ENCODE data around the gene ID3. TPM values are rescaled to one million over a fixed set of nuclear protein-coding genes. Genes with fewer than 3 reads are reported as not detected.

ID3 gene
- total RNA-seq, 6 donors from 2014 or later, result 75.4 to 269 (median 135) TPM

DNA sequence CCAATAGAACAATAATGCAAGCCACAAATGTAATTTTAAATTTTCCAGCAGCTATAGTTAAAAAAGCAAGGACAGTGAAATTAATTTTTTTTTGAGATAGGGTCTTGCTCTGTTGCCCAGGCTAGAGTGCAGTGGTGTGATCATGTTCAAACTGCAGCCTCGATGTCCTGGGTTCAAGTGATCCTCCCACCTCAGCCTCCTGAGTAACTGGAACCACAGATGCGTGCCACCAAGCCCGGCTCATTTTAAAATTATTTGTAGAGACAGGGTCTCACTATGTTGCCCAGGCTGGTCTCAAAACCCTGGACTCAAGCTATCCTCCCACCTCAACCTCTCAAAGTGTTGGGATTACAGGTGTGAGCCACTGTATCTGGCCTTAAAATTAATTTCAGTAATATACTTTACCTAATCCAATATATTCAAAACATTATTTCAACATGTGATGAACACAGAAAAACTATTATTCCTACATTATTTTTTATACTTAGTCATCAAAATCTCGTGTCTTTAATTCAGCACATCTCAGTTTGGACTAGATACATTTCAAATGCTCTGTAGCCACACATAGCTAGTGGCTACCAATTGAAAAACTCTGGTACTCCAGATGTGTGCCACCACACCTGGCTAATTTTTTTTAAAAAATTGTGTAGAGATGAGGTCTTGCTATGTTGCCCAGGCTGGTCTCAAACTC is 10.8 kb upstream of the ID3 start:
- Histone ChIP-seq H3K4me3 (no peak overlapping the region), H3K27me3 (peaks cover 0 to 7% (median 0%) of the 10 kb centered on the region in 4 donors), H3K36me3 (no peaks in the 10 kb centered on the region), H3K27ac (no peak overlapping the region), H3K9me3 (no peaks in the 10 kb centered on the region), H3K4me1 (peaks cover 8 to 19% (median 10%) of the 10 kb centered on the region in 4 donors)
- TF ChIP-seq POLR2AphosphoS5 (IDR thresholded peaks at IDR 0.05), result no peak
- no peak for TF ChIP-seq POLR2A (IDR thresholded peaks at IDR 0.05)
- no peak for TF ChIP-seq EP300 (IDR thresholded peaks at IDR 0.05)
- no peak for ATAC-seq (ENCODE audit: low FRiP score in 2 of 2)
- DNase-seq, result no peak
- WGBS, 2 donors, result 94 to 96% methylated on average over 4 of the region's 4 CpGs

DNA sequence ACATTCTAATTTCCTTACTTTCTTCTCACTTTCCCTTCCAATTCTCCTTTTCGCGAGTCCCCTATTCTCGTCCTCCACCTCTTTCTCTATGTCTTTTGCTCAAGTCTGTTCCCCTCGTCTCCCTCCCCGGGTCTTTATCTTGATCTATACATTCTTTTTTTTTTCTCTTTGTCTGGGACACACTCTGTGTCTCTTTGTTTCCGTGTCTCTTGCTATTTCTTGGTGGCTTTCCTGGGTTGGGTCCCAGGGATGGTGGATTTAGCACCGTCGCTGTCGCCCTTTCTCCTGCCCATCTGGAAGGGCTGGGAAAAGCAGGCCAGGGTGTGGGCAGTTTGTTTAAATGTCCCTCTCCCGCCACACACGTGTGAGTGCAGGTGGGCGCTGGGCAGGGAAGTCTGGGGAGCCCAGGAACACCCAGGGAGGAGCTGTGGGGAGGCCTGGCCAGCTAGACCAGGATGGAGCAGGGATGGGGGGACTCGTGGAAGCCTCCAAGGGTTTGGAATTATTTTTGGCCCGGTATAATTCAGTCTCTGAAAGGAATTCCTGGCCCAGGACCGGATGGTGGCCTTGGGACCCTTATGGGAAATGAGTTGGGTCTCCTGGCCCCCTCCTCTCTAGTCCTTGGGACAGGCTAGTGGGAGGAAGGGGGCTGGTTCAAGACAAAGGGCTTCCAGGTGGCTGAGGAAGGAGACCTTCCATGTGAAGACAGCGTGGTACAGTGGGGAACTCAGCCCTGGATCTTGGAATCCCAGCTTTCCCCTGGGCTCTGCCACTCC is 9.5 kb upstream of the ID3 start:
- Histone ChIP-seq H3K27me3 (peaks cover 0 to 7% (median 0%) of the 10 kb centered on the region in 4 donors), H3K9me3 (no peaks in the 10 kb centered on the region), H3K36me3 (no peaks in the 10 kb centered on the region), H3K4me1 (peaks cover 13 to 22% (median 17%) of the 10 kb centered on the region in 4 donors), H3K27ac (peak overlapping the region; percentile 84 to 96 (median 88)), H3K4me3 (peak overlapping the region in 3 of 4 donors; percentile 47 to 65 (median 65))
- no peak for ATAC-seq (ENCODE audit: low FRiP score in 2 of 2)
- DNase-seq, result no peak
- WGBS, 2 donors, result 39 to 42% methylated on average over 16 of the region's 16 CpGs
- peak in 1 of 2 donors; percentile 13 for TF ChIP-seq POLR2AphosphoS5 (IDR thresholded peaks at IDR 0.05)
- no peak for TF ChIP-seq POLR2A (IDR thresholded peaks at IDR 0.05)
- TF ChIP-seq, protein P1, sequence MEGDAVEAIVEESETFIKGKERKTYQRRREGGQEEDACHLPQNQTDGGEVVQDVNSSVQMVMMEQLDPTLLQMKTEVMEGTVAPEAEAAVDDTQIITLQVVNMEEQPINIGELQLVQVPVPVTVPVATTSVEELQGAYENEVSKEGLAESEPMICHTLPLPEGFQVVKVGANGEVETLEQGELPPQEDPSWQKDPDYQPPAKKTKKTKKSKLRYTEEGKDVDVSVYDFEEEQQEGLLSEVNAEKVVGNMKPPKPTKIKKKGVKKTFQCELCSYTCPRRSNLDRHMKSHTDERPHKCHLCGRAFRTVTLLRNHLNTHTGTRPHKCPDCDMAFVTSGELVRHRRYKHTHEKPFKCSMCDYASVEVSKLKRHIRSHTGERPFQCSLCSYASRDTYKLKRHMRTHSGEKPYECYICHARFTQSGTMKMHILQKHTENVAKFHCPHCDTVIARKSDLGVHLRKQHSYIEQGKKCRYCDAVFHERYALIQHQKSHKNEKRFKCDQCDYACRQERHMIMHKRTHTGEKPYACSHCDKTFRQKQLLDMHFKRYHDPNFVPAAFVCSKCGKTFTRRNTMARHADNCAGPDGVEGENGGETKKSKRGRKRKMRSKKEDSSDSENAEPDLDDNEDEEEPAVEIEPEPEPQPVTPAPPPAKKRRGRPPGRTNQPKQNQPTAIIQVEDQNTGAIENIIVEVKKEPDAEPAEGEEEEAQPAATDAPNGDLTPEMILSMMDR (IDR thresholded peaks at IDR 0.05), result no peak
- TF ChIP-seq EP300 (IDR thresholded peaks at IDR 0.05), result no peak

DNA sequence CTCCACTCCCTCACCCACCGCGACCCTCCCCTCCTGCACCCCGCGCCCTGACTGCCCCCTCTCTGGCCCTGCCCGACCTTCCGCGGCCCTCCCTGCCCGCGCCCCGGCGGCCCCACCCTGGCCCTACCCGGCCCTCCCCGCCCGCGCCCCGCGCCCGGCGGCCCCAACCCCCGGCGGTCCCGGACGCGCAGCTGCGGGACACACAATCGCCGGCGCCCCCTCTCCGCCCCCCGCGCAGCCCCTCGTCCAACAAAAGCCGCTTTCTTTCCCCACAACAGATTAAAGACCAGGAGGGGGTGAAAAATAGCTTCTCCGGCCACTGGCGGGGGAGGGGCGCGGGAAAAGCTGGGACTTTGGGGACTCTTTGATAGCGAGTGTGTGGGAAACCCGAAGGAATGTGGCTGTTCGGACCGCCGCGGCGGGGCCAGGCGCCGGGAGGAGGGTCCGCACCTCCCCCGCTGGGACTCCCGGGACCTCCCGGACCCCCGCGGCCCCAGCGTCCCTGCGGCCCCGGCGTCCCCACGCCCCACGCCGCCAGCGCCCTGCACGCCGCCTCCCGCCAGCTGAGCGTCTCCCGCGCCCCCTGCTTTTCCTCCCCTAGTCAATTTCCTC is 8.8 kb upstream of the ID3 start:
- Histone ChIP-seq H3K27me3 (peaks cover 0 to 7% (median 0%) of the 10 kb centered on the region in 4 donors), H3K9me3 (no peaks in the 10 kb centered on the region), H3K4me3 (peak overlapping the region in 3 of 4 donors; percentile 47 to 65 (median 65)), H3K4me1 (peaks cover 16 to 29% (median 20%) of the 10 kb centered on the region in 4 donors), H3K36me3 (no peaks in the 10 kb centered on the region), H3K27ac (peak overlapping the region; percentile 84 to 96 (median 88))
- DNase-seq (peak in 1 of 2 donors; percentile 86), ATAC-seq (ENCODE audit: low FRiP score in 2 of 2) (peak in 1 of 2 donors; percentile 51)
- WGBS, 2 donors, result 0 to 1% methylated on average over 29 to 42 of the region's 66 CpGs
- TF ChIP-seq POLR2AphosphoS5 (IDR thresholded peaks at IDR 0.05) (no peak), POLR2A (IDR thresholded peaks at IDR 0.05) (no peak), EP300 (IDR thresholded peaks at IDR 0.05) (no peak)
- TF ChIP-seq, protein P1 (IDR thresholded peaks at IDR 0.05), result no peak

DNA sequence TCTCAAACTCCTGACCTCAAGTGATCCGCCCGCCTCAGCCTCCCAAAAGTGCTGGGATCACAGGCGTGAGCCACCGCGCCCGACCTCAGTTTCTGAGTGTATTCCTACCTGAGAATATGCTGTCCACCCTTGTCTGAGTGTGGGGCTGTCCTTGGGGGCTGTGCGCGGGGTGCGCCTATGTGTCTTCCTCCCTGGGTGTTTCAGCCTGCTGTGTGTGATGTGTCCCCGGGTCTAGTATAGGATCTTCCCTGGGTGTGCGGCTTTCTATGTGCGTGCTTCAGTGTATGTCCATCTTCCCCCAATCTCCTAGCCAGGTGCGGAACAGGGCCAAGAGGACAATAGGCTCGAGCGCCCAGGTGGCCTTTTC is 8.3 kb upstream of the ID3 start:
- no peak for TF ChIP-seq POLR2AphosphoS5 (IDR thresholded peaks at IDR 0.05)
- no peak for TF ChIP-seq POLR2A (IDR thresholded peaks at IDR 0.05)
- TF ChIP-seq, protein P1 (IDR thresholded peaks at IDR 0.05), result no peak
- H3K36me3 ChIP-seq, result no peaks in the 10 kb centered on the region
- 64 to 67% methylated on average over 15 of the region's 15 CpGs for WGBS, 2 donors
- H3K27ac ChIP-seq, result peak overlapping the region; percentile 84 to 96 (median 88)
- H3K27me3 ChIP-seq, result peaks cover 0 to 7% (median 0%) of the 10 kb centered on the region in 4 donors
- ATAC-seq (ENCODE audit: low FRiP score in 2 of 2), result peak in 1 of 2 donors; percentile 31
- peak overlapping the region in 3 of 4 donors; percentile 47 to 65 (median 65) for H3K4me3 ChIP-seq
- peak in 1 of 2 donors; percentile 60 for DNase-seq
- H3K9me3 ChIP-seq, result no peaks in the 10 kb centered on the region
- H3K4me1 ChIP-seq, result peaks cover 21 to 34% (median 24%) of the 10 kb centered on the region in 4 donors

DNA sequence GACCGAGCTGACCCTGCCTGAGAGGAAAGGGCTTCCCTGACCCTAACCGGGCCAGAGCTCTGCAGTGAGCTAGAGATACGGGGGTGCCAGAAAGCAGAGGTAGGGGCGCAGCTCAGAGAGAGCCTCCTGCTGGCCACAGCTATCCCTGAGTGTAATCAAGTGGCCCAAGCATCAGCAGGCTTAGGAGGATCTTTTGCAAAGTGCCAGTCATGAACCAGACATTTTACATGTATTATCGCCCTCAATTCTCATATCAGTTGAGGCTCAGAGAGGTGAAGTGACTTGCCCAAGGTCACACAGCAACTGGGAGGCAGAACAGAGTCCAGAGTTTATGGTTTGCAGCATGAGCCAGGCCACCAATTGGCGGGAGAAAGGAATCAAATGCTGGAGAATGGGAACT is 7.0 kb upstream of the ID3 start:
- no peak overlapping the region for H3K4me3 ChIP-seq
- DNase-seq (no peak), ATAC-seq (ENCODE audit: low FRiP score in 2 of 2) (no peak)
- no peaks in the 10 kb centered on the region for H3K36me3 ChIP-seq
- TF ChIP-seq, protein P1 (IDR thresholded peaks at IDR 0.05), result no peak
- no peak for TF ChIP-seq POLR2AphosphoS5 (IDR thresholded peaks at IDR 0.05)
- TF ChIP-seq POLR2A (IDR thresholded peaks at IDR 0.05), result no peak
- TF ChIP-seq EP300 (IDR thresholded peaks at IDR 0.05), result no peak
- WGBS, 2 donors, result 85 to 92% methylated on average over 6 of the region's 6 CpGs
- H3K27ac ChIP-seq, result peak overlapping the region in 3 of 4 donors; percentile 84 to 97 (median 96)
- peaks cover 32 to 47% (median 35%) of the 10 kb centered on the region in 4 donors for H3K4me1 ChIP-seq
- no peaks in the 10 kb centered on the region for H3K9me3 ChIP-seq
- peaks cover 0 to 7% (median 0%) of the 10 kb centered on the region in 4 donors for H3K27me3 ChIP-seq
